T-helper 2 cell treated with Interferon-gamma antibody and Interleukin-4, amounts not matched to agents 5 μg/mL and 100 μg/mL, for 36 hours (primary cell): ENCODE results near the gene CDK7.
"Not testable (repeated sequence)": the region's sequence is repeated elsewhere in the genome, so short reads cannot be mapped to it uniquely, and the experiment has no call there.

Experiments used
- DNase-seq: peaks from one replicate; pipeline ENCODE4 v3.0.0; 2021; ENCODE audit warnings: low spot score
- H3K27ac Mint-ChIP-seq: one replicate; pipeline ENCODE4 v1.8.0; 2021; ENCODE audit warnings: mild to moderate bottlenecking, mixed read lengths
- H3K27me3 Mint-ChIP-seq: one replicate; pipeline ENCODE4 v1.8.0; 2021; ENCODE audit warnings: low read depth, mixed read lengths
- H3K36me3 Mint-ChIP-seq: one replicate; pipeline ENCODE4 v1.8.0; 2021; ENCODE audit warnings: low read depth, mixed read lengths
- H3K4me1 Mint-ChIP-seq: one replicate; pipeline ENCODE4 v1.8.0; 2021; ENCODE audit warnings: low read depth, mixed read lengths
- H3K4me3 Mint-ChIP-seq: one replicate; pipeline ENCODE4 v1.8.0; 2022; ENCODE audit warnings: mild to moderate bottlenecking, moderate library complexity, mixed read lengths
- H3K9me3 Mint-ChIP-seq: one replicate; pipeline ENCODE4 v1.8.0; 2021; ENCODE audit warnings: mixed read lengths

CDK7 gene

DNA sequence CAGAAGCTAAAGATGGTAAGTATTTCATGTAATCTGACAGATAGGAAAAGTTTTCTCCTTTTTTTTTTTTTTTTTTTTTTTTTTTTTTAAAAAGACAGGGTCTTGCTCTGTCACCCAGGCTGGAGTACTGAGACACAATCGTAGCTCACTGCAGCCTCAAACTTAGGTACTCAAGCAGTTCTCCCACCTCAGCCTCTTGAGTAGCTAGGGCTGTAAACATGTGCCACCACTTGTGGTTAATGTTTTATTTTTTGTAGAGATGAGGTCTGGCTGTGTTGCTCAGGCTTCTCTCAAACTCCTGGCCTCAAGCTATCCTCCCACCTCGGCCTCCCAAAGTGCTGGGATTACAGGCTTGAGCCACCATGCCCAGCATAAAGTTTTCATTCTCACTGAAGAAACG, 17.8 kb downstream of the CDK7 start:
- H3K9me3 Mint-ChIP-seq = peaks cover 9% of the 10 kb centered on the region
- H3K36me3 Mint-ChIP-seq = peaks cover 26% of the 10 kb centered on the region
- no peak for DNase-seq
- H3K27ac Mint-ChIP-seq = no peak overlapping the region
- H3K27me3 Mint-ChIP-seq = no peaks in the 10 kb centered on the region
- no peak overlapping the region for H3K4me3 Mint-ChIP-seq
- peaks cover 5% of the 10 kb centered on the region for H3K4me1 Mint-ChIP-seq

DNA sequence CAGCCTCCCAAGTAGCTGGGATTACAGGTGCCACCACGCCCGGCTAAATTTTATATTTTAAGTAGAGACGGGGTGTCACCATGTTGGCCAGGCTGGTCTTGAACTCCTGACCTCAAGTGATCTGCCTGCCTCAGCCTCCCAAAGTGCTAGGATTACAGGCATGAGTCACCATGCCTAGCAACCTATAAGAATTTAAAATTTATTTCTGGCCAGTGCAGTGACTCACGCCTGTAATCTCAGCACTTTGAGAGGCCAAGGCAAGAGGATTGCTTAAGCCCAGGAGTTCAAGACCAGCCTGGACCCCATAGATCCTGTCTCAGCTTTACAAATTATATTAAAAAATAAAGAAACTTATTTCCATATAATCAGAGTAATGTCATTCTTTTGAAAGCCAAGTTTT, 21.3 kb downstream of the CDK7 start:
- H3K27ac Mint-ChIP-seq, H3K27me3 Mint-ChIP-seq, H3K9me3 Mint-ChIP-seq, H3K4me1 Mint-ChIP-seq, H3K4me3 Mint-ChIP-seq, DNase-seq: not testable (repeated sequence)
- peaks cover 22% of the 10 kb centered on the region for H3K36me3 Mint-ChIP-seq

DNA sequence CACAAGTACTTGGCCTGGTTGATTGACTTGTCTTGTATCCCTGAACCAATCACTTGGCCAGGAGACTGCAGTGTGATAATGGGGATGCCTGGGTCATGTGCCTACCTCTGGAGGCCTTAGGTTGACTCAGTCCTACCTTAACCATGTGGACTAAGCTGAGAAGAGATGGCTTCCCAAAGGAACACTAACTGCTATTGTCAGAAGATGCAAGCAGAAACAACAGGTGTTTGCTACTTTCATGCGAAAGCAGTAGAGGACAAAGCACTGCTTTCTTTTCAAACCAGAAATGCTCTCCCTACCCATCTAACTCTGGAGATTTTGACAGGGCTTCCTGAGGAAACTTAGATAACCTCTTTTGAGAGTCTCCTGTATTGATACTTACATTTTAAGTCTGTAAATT, 22.9 kb downstream of the CDK7 start:
- Mint-ChIP-seq H3K27ac (no peak overlapping the region), H3K9me3 (no peaks in the 10 kb centered on the region), H3K36me3 (peaks cover 27% of the 10 kb centered on the region), H3K4me3 (no peak overlapping the region), H3K27me3 (no peaks in the 10 kb centered on the region), H3K4me1 (peaks cover 2% of the 10 kb centered on the region)
- DNase-seq = no peak

DNA sequence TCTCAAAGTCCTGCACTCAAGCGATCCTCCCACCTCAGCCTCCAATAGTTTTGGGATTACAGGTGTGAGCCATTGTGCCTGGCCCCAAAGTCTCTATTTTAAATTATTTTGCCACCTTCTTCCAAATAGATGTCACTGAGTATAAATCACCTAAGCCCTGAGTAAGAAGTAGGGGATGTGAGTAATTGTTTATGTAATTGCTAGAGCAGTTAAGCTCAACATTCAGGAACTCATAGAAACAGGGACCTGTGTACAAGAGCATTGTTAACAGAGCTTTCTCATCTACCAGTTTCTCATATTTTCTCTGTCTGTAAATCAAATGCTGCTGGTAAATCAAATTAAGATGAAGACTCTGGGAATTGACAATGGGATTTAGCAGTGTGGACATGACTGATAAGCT, 26.3 kb downstream of the CDK7 start:
- no peaks in the 10 kb centered on the region for H3K9me3 Mint-ChIP-seq
- H3K4me1 Mint-ChIP-seq = peaks cover 2% of the 10 kb centered on the region
- H3K27ac Mint-ChIP-seq = no peak overlapping the region
- no peak for DNase-seq
- no peaks in the 10 kb centered on the region for H3K27me3 Mint-ChIP-seq
- H3K36me3 Mint-ChIP-seq = peaks cover 42% of the 10 kb centered on the region
- no peak overlapping the region for H3K4me3 Mint-ChIP-seq

DNA sequence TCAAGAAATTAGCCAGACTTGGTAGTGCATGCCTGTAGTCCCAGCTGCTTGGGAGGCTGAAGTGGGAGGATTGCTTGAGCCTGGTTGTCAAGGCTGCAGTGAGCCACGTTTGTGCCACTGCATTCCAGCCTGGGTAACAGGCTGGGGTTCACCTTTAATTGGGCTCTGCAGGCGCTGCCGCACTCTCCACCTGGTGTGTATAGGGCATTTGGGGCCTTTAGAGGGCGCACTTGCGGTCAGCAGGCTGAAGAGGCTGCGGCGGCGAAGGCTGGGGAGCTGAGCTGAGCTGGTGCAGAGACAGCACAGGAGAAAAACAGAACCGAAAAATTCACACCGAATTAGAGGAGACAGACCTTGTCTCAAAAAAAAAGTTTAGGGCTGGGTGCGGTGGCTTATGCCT, 31.2 kb downstream of the CDK7 start:
- no peaks in the 10 kb centered on the region for H3K4me1 Mint-ChIP-seq
- peaks cover 34% of the 10 kb centered on the region for H3K36me3 Mint-ChIP-seq
- no peak overlapping the region for H3K4me3 Mint-ChIP-seq

DNA sequence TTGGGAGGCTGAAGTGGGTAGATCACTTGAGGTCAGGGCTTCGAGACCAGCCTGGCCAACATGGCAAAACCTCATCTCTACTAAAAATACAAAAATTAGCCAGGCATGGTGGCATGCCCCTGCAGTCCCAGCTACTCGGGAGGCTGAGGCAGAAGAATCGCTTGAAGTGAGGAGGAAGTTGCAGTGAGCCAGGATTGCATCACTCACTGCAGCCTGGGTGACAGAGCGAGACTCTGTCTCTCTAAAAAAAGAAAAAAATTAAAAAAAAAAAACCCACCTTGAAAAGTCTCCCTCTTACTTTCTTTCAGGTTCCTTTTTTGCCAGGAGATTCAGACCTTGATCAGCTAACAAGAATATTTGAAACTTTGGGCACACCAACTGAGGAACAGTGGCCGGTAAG, 34.2 kb downstream of the CDK7 start:
- DNase-seq = no peak
- Mint-ChIP-seq H3K4me3 (no peak overlapping the region), H3K4me1 (peaks cover 8% of the 10 kb centered on the region), H3K27ac (no peak overlapping the region), H3K27me3 (no peaks in the 10 kb centered on the region), H3K9me3 (no peaks in the 10 kb centered on the region), H3K36me3 (peaks cover 25% of the 10 kb centered on the region)

More for the DNA sequence above, 31.2 kb downstream of the CDK7 start:
- DNase-seq = no peak
- Mint-ChIP-seq H3K27me3 (no peaks in the 10 kb centered on the region), H3K27ac (no peak overlapping the region), H3K9me3 (no peaks in the 10 kb centered on the region)

DNA sequence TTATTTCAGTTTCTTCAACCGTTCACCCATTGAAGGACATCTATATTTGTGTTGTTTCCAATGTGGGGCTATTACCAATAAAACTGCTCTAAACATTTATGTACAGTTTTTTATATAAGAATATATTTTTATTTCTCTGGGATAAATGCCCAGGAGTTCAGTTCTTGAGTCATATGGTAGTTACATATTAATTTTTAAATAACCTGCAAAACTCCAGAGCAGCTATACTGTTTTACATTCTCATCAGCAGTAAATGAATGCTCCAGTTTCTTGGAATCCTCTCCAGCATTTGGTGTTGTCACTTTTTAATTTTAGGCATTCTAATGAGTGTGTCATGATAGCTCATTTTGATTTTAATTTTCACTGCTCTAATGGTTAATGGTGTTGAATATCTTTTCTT, 36.2 kb downstream of the CDK7 start:
- Mint-ChIP-seq H3K4me1 (peaks cover 8% of the 10 kb centered on the region), H3K4me3 (no peak overlapping the region), H3K36me3 (peaks cover 24% of the 10 kb centered on the region), H3K27ac (peak overlapping the region; percentile 8), H3K9me3 (no peaks in the 10 kb centered on the region), H3K27me3 (no peaks in the 10 kb centered on the region)
- no peak for DNase-seq

DNA sequence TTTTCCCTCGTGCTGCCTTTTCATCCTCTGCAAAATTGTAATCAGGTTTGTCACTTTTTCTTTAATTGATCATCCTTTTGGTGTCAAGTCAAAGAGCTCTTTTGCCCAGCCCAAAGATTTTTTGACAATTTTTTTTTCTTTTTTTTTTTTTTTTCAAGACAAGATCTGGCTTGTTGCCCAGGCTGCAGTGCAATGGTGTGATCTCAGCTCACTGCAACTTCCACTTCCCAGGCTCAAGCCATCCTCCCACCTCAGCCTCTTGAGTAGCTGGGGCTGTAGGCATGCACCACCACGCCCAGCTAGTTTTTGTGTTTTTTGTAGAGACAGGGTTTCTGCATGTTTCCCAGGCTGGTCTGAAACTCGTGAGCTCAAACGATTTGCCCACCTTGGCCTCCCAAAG, 36.7 kb downstream of the CDK7 start:
- Mint-ChIP-seq H3K9me3 (no peaks in the 10 kb centered on the region), H3K27me3 (no peaks in the 10 kb centered on the region), H3K4me1 (peaks cover 8% of the 10 kb centered on the region), H3K27ac (peak overlapping the region; percentile 8), H3K4me3 (no peak overlapping the region), H3K36me3 (peaks cover 28% of the 10 kb centered on the region)
- no peak for DNase-seq

DNA sequence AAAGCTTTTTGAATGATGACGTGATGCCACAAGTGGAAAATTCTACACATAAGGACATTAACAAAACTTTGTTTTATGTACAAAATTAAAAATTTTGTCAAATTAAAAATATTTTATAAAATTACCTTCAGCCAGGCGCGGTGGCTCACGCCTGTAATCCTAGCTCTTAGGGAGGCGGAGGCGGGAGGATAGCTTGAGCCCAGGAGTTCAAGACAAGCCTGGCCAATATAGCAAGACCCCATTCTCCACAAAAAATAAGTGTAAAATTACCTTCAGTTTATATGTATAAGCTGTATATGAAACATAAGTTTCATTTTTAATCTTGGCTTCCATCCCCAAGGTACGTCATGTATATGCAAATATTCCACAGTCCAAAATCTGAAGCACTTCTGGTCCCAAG, 40.9 kb downstream of the CDK7 start:
- H3K27ac Mint-ChIP-seq = no peak overlapping the region
- no peaks in the 10 kb centered on the region for H3K9me3 Mint-ChIP-seq
- H3K4me1 Mint-ChIP-seq = peaks cover 8% of the 10 kb centered on the region
- H3K36me3 Mint-ChIP-seq = peaks cover 32% of the 10 kb centered on the region
- H3K27me3 Mint-ChIP-seq = no peaks in the 10 kb centered on the region
- DNase-seq = no peak
- H3K4me3 Mint-ChIP-seq = no peak overlapping the region

DNA sequence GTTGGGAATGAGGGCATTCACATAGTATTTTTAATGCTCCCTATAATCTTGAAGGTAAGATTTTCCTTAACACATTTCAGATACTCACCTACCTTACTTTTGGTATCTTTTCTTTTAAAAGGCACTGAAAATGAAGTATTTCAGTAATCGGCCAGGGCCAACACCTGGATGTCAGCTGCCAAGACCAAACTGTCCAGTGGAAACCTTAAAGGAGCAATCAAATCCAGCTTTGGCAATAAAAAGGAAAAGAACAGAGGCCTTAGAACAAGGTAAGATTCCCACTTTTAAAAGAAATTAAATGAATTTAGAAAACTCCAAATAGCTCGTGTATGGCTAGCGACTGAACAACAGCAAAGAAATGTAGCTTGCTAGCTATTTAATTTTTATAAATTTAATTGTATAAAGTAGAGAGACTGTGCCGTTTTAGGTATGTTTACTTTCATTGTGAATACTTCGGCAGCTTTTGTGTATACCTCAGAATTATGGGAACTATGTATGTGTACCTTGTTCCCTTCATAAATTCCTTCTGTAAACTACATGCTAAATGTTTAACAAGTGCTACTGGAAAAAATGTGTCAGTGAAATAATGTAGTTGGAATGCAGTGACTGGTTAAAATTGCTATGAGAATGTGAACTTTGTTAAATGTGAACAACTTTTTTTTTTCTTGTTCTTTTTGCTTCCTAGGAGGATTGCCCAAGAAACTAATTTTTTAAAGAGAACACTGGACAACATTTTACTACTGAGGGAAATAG, 41.9 kb downstream of the CDK7 start:
- H3K36me3 Mint-ChIP-seq = peaks cover 27% of the 10 kb centered on the region
- H3K27ac Mint-ChIP-seq = no peak overlapping the region
- H3K27me3 Mint-ChIP-seq = no peaks in the 10 kb centered on the region
- no peak for DNase-seq
- no peaks in the 10 kb centered on the region for H3K9me3 Mint-ChIP-seq
- peaks cover 5% of the 10 kb centered on the region for H3K4me1 Mint-ChIP-seq
- H3K4me3 Mint-ChIP-seq = no peak overlapping the region

DNA sequence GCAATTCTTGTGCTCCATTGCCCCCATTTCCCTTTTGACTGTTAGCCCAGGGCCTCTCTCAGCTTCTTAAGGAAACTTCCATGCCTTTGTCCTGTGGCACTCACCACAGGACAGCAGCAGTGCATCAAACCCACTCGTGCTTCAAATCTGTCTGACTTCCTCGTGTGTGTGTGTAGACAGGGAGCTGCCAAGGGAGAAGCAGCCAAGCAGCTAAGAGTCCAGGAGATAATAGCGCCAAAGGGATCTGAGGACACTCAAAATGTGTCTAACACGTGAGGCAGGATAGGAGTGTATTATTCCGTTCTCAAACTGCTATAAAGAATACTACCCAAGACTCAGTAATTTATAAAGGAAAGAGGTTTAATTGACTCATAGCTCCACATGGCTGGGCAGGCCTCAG, 44.8 kb downstream of the CDK7 start:
- Mint-ChIP-seq H3K27me3 (no peaks in the 10 kb centered on the region), H3K4me3 (no peak overlapping the region), H3K4me1 (no peaks in the 10 kb centered on the region), H3K36me3 (peaks cover 25% of the 10 kb centered on the region), H3K27ac (no peak overlapping the region), H3K9me3 (no peaks in the 10 kb centered on the region)
- no peak for DNase-seq

DNA sequence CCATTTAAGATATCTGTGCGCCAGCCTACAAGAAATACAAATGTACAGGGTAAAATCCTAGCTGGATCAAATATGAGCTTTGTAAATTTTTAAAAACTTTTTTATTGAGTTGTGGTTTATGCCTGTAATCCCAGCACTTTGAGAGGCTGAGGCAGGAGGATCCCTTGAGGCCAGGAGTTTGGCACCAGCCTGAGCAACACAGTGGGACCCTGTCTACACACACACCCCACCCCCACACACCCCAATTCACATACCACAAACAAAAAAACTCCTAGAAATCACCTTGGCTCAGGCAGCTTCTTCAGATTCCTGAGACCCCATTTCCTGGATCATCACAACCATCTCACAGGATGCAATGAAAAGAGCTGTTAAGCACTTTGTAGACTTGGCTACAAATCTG, 46.4 kb downstream of the CDK7 start:
- H3K36me3 Mint-ChIP-seq = peaks cover 23% of the 10 kb centered on the region
- H3K4me3 Mint-ChIP-seq = no peak overlapping the region
- H3K9me3 Mint-ChIP-seq = no peaks in the 10 kb centered on the region
- H3K27ac Mint-ChIP-seq = no peak overlapping the region
- H3K4me1 Mint-ChIP-seq = no peaks in the 10 kb centered on the region
- DNase-seq = no peak
- H3K27me3 Mint-ChIP-seq = no peaks in the 10 kb centered on the region

DNA sequence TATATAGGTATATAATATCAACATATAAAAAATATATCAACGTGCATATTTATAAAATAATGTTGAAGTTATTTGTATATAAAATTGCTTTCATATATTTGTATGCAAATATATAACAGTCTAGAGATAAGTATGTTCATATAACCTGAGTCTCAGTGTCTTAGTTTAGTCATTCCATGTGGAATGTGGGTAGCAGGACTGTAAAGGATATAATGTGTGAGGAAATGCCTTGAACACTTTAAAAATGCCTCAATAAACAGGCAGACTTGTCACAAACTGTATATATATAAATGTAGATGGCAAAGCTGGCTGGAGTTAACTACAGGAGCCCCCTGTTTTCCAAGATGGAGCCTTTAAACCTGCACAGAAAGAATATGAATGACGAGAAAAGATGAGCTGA, 49.5 kb downstream of the CDK7 start:
- Mint-ChIP-seq H3K4me3 (no peak overlapping the region), H3K36me3 (peaks cover 14% of the 10 kb centered on the region), H3K4me1 (no peaks in the 10 kb centered on the region), H3K9me3 (no peaks in the 10 kb centered on the region), H3K27me3 (no peaks in the 10 kb centered on the region), H3K27ac (no peak overlapping the region)
- no peak for DNase-seq

DNA sequence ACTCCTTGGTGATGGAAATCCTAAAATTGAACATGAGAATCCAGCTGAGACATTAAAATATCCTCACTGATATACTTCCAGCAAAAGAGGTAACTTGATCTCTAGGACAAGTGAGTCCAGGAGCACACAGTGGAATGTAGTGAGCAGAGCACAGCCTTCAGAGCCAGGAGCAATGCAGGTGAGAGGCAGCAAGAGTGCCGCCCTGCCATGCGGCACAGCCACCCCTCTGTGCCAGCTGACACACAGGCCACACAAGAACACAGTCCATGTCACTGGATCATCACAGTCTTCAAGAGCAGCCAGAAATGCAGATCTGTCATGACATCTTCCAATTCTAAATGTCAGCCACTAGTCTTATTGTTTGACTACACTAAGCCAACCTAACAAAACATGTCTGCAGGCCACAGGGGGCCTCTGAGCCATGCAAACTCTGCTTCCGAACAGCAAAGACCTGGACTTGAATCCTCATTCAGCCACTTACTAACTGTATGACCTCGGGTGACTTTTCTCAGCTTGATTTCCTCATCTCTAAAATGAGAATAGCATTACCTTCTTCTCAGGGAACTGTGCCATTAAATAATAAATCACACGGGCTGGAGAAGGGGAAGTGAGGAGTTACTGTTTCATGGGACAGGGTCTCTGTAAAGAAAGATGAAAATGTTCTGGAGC, 50.9 kb downstream of the CDK7 start:
- H3K4me3 Mint-ChIP-seq = no peak overlapping the region
- no peak overlapping the region for H3K27ac Mint-ChIP-seq
- H3K27me3 Mint-ChIP-seq = no peaks in the 10 kb centered on the region
- peaks cover 9% of the 10 kb centered on the region for H3K36me3 Mint-ChIP-seq
- DNase-seq = no peak
- no peaks in the 10 kb centered on the region for H3K4me1 Mint-ChIP-seq
- no peaks in the 10 kb centered on the region for H3K9me3 Mint-ChIP-seq

DNA sequence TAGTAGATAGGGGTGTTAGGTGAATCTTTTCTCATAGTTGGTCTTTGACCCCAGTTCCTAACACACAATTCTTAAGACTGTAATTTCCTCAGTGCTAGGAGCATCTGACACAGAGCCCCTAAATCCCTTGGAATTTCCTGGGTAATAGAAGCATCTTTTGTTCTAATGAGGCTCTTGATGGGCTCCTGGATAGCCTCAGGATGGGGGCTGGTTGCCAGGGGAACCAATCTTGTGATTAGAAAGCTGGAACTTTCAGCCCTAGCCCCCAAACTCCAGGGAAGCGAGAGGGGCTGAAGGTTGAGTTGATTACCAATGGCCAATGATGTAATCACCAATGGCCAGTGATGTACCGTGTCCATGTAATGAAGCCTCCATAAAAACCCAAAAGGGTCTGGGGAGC, 53.4 kb downstream of the CDK7 start:
- DNase-seq = no peak
- H3K9me3 Mint-ChIP-seq = no peaks in the 10 kb centered on the region
- no peaks in the 10 kb centered on the region for H3K27me3 Mint-ChIP-seq
- H3K27ac Mint-ChIP-seq = no peak overlapping the region
- peaks cover 3% of the 10 kb centered on the region for H3K36me3 Mint-ChIP-seq
- no peaks in the 10 kb centered on the region for H3K4me1 Mint-ChIP-seq
- no peak overlapping the region for H3K4me3 Mint-ChIP-seq
